NOMO-1 (cell line): ENCODE results near the gene ZCCHC8.
"Not testable (repeated sequence)": the region's sequence is repeated elsewhere in the genome, so short reads cannot be mapped to it uniquely, and the experiment has no call there.

ENCODE experiments used
- DNase-seq, 2 experiments: peaks; one replicate each; lab custom pipeline; 2025; ENCODE audit not compliant: unreplicated experiment in 2 of 2; lab: John Stamatoyannopoulos, UW

Gene ZCCHC8

GRCh38 chr12:122473543-122474323, 27.0 kb downstream of the ZCCHC8 start:
- DNase-seq, result no peak

GRCh38 chr12:122471324-122472226, 29.2 kb downstream of the ZCCHC8 start:
- DNase-seq, result peak in 1 of 2 experiments; percentile 70

- not testable (repeated sequence) for DNase-seq
Observed at GRCh38 chr12:122470576-122470975, 30.2 kb downstream of the ZCCHC8 start.

GRCh38 chr12:122469856-122470255, 30.9 kb downstream of the ZCCHC8 start:
- DNase-seq, result not testable (repeated sequence)

- DNase-seq, result no peak
Observed at GRCh38 chr12:122467983-122468382, 32.7 kb downstream of the ZCCHC8 start.

GRCh38 chr12:122464317-122465042, 36.3 kb downstream of the ZCCHC8 start:
- DNase-seq, result peak; percentile 2 to 6

- no peak for DNase-seq
Observed at GRCh38 chr12:122460641-122461040, 40.1 kb downstream of the ZCCHC8 start.

- DNase-seq, result no peak
Observed at GRCh38 chr12:122460061-122460460, 40.7 kb downstream of the ZCCHC8 start.

GRCh38 chr12:122459211-122459610, 41.5 kb downstream of the ZCCHC8 start:
- no peak for DNase-seq

GRCh38 chr12:122458105-122459035, 42.4 kb downstream of the ZCCHC8 start:
- DNase-seq, result no peak

- DNase-seq, result no peak
Observed at GRCh38 chr12:122457627-122458026, 43.1 kb downstream of the ZCCHC8 start.

GRCh38 chr12:122454739-122455138, 46.0 kb downstream of the ZCCHC8 start:
- no peak for DNase-seq

GRCh38 chr12:122454250-122454721, 46.4 kb downstream of the ZCCHC8 start:
- no peak for DNase-seq

- DNase-seq, result no peak
Observed at GRCh38 chr12:122452701-122453285, 47.9 kb downstream of the ZCCHC8 start.

GRCh38 chr12:122449317-122449716, 51.4 kb downstream of the ZCCHC8 start:
- peak; percentile 74 to 93 for DNase-seq

GRCh38 chr12:122447825-122448224, 52.9 kb downstream of the ZCCHC8 start:
- not testable (repeated sequence) for DNase-seq

- not testable (repeated sequence) for DNase-seq
Observed at GRCh38 chr12:122446390-122446789, 54.3 kb downstream of the ZCCHC8 start.

- not testable (repeated sequence) for DNase-seq
Observed at GRCh38 chr12:122444071-122444470, 56.7 kb downstream of the ZCCHC8 start.

GRCh38 chr12:122438822-122439221, 61.9 kb downstream of the ZCCHC8 start:
- not testable (repeated sequence) for DNase-seq
